ENCODE results near the gene JAML. TPM values are rescaled to one million over a fixed set of nuclear protein-coding genes. Genes with fewer than 3 reads are reported as not detected.
A peak's percentile ranks its signal among the peaks of the same experiment; 100 is the strongest.

Gene JAML
- total and polyA plus RNA-seq, 2 donors (not counting 1 experiment from before 2014, with no cell fraction given): not detected

DNA sequence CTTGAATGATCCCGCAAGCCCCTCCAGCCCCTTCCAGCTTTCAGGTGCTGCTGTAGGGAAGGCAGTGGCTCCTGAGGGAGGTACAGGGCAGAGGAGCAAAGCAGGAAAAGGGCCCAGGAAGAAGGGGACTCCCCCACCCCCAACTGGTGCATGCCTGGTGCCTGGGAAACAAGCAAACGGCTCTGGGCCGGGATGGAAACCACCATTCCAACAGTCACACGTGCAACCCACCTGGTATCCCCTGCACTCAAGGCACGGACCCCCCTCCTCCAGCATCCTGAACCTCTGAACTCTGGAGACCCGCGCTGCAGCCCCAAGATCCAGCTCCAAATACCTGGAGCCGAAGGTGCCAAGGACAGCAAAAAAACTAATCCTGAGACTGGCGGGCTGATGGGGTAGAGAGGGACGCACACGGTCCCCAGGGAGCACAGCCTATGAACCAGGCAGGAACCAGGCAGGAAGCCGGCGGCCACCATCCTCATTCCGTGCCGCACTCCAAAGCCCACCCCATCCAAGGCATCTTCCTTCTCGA is 72.7 kb downstream of the JAML start:
- no peak overlapping the region for H3K27ac ChIP-seq (ENCODE audit: insufficient read depth, low read length)
- TF ChIP-seq EZH2 (IDR thresholded peaks at IDR 0.05; ENCODE audit: low read length, missing control alignments): peak; percentile 67
- TF ChIP-seq, protein P1, sequence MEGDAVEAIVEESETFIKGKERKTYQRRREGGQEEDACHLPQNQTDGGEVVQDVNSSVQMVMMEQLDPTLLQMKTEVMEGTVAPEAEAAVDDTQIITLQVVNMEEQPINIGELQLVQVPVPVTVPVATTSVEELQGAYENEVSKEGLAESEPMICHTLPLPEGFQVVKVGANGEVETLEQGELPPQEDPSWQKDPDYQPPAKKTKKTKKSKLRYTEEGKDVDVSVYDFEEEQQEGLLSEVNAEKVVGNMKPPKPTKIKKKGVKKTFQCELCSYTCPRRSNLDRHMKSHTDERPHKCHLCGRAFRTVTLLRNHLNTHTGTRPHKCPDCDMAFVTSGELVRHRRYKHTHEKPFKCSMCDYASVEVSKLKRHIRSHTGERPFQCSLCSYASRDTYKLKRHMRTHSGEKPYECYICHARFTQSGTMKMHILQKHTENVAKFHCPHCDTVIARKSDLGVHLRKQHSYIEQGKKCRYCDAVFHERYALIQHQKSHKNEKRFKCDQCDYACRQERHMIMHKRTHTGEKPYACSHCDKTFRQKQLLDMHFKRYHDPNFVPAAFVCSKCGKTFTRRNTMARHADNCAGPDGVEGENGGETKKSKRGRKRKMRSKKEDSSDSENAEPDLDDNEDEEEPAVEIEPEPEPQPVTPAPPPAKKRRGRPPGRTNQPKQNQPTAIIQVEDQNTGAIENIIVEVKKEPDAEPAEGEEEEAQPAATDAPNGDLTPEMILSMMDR (conservative IDR thresholded peaks at IDR 0.05 in 1 of 2, IDR thresholded peaks at IDR 0.05 in 1 of 2; ENCODE audit: low read depth in 1 of 2, low read length in 2 of 2): no peak
- H3K27me3 ChIP-seq (ENCODE audit: control insufficient read depth, insufficient read depth, low read length): peaks cover 59% of the 10 kb centered on the region
- H3K36me3 ChIP-seq (ENCODE audit: control insufficient read depth, insufficient read depth, low read length): no peaks in the 10 kb centered on the region
- H3K79me2 ChIP-seq (ENCODE audit: control insufficient read depth, insufficient read depth, low read length): no peaks in the 10 kb centered on the region
- H3K9ac ChIP-seq (ENCODE audit: insufficient read depth, low read length): no peak overlapping the region
- no peaks in the 10 kb centered on the region for H3K4me1 ChIP-seq (ENCODE audit: control insufficient read depth, extremely low read depth, insufficient read depth, low read length)
- no peaks in the 10 kb centered on the region for H4K20me1 ChIP-seq (ENCODE audit: control insufficient read depth, extremely low read depth, insufficient read depth, low read length)
- peak overlapping the region; percentile 75 for H3K4me2 ChIP-seq (ENCODE audit: extremely low read depth, insufficient read depth, low read length)
- H3K4me3 ChIP-seq (replicated peaks in 1 of 4; ENCODE audit: control extremely low read depth in 1 of 4, insufficient read depth in 1 of 4, low read depth in 3 of 4, low read length in 4 of 4): peak overlapping the region; percentile 3 to 57 (median 30)
- no peaks in the 10 kb centered on the region for H3K9me3 ChIP-seq (ENCODE audit: control insufficient read depth, insufficient read depth, low read depth, low read length)
- H2AFZ ChIP-seq (ENCODE audit: low read length): no peak overlapping the region
- no peak for DNase-seq (ENCODE audit: low read depth in 2 of 2)

DNA sequence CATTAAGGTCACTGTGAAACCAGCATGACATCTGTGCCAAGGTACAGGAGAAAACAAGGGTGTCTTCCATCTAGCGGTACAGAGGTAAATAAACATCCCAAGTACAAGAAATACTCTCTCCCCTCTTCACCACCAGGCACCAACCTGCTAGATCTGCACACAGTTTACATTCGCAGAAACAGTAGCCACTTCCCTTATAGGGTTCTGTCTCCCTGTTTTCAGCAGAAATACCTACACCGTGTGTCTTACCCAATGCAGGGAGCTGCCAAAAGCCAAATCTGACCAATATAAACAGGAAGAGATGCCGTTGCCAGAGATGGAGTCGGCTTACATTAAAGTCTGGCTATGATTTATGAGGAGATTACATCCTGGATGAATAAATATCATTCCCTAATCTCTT is 73.4 kb downstream of the JAML start:
- H3K36me3 ChIP-seq (ENCODE audit: control insufficient read depth, insufficient read depth, low read length): no peaks in the 10 kb centered on the region
- no peak for TF ChIP-seq EZH2 (IDR thresholded peaks at IDR 0.05; ENCODE audit: low read length, missing control alignments)
- TF ChIP-seq, protein P1 (conservative IDR thresholded peaks at IDR 0.05 in 1 of 2, IDR thresholded peaks at IDR 0.05 in 1 of 2; ENCODE audit: low read depth in 1 of 2, low read length in 2 of 2): no peak
- no peak overlapping the region for H3K4me3 ChIP-seq (replicated peaks in 1 of 4; ENCODE audit: control extremely low read depth in 1 of 4, insufficient read depth in 1 of 4, low read depth in 3 of 4, low read length in 4 of 4)
- H2AFZ ChIP-seq (ENCODE audit: low read length): no peak overlapping the region
- H3K79me2 ChIP-seq (ENCODE audit: control insufficient read depth, insufficient read depth, low read length): no peaks in the 10 kb centered on the region
- peaks cover 57% of the 10 kb centered on the region for H3K27me3 ChIP-seq (ENCODE audit: control insufficient read depth, insufficient read depth, low read length)
- no peaks in the 10 kb centered on the region for H3K4me1 ChIP-seq (ENCODE audit: control insufficient read depth, extremely low read depth, insufficient read depth, low read length)
- no peaks in the 10 kb centered on the region for H3K9me3 ChIP-seq (ENCODE audit: control insufficient read depth, insufficient read depth, low read depth, low read length)
- no peaks in the 10 kb centered on the region for H4K20me1 ChIP-seq (ENCODE audit: control insufficient read depth, extremely low read depth, insufficient read depth, low read length)
- no peak overlapping the region for H3K4me2 ChIP-seq (ENCODE audit: extremely low read depth, insufficient read depth, low read length)
- peak in 1 of 2 donors; percentile 63 for DNase-seq (ENCODE audit: low read depth in 2 of 2)
- no peak overlapping the region for H3K27ac ChIP-seq (ENCODE audit: insufficient read depth, low read length)
- H3K9ac ChIP-seq (ENCODE audit: insufficient read depth, low read length): no peak overlapping the region

DNA sequence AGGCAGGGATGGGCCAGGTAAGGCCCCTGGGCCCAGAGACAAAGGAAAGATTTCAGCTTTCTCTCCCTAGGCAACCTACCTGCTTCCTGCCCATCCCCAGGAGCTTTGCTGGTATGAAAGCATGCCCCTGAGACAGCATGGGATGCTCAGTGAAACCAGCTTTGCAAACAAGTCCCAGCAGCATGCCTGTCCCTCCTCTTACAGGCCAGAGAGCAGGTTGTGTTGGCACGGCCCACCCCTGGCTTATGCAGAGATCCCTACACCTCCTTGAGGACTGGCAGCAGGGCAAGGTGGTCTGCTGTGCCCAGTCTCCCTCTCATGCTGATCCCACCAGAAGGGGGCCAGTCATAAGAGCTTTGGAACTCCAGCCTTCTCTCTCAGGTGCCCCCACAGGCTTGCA is 75.3 kb downstream of the JAML start:
- Histone ChIP-seq H3K27ac (ENCODE audit: insufficient read depth, low read length) (no peak overlapping the region), H2AFZ (ENCODE audit: low read length) (no peak overlapping the region), H3K9ac (ENCODE audit: insufficient read depth, low read length) (no peak overlapping the region), H3K79me2 (ENCODE audit: control insufficient read depth, insufficient read depth, low read length) (no peaks in the 10 kb centered on the region), H3K4me3 (replicated peaks in 1 of 4; ENCODE audit: control extremely low read depth in 1 of 4, insufficient read depth in 1 of 4, low read depth in 3 of 4, low read length in 4 of 4) (no peak overlapping the region), H3K36me3 (ENCODE audit: control insufficient read depth, insufficient read depth, low read length) (no peaks in the 10 kb centered on the region), H3K27me3 (ENCODE audit: control insufficient read depth, insufficient read depth, low read length) (peaks cover 41% of the 10 kb centered on the region), H4K20me1 (ENCODE audit: control insufficient read depth, extremely low read depth, insufficient read depth, low read length) (no peaks in the 10 kb centered on the region), H3K9me3 (ENCODE audit: control insufficient read depth, insufficient read depth, low read depth, low read length) (no peaks in the 10 kb centered on the region), H3K4me1 (ENCODE audit: control insufficient read depth, extremely low read depth, insufficient read depth, low read length) (no peaks in the 10 kb centered on the region), H3K4me2 (ENCODE audit: extremely low read depth, insufficient read depth, low read length) (no peak overlapping the region)
- no peak for DNase-seq (ENCODE audit: low read depth in 2 of 2)
- no peak for TF ChIP-seq EZH2 (IDR thresholded peaks at IDR 0.05; ENCODE audit: low read length, missing control alignments)
- TF ChIP-seq, protein P1 (conservative IDR thresholded peaks at IDR 0.05 in 1 of 2, IDR thresholded peaks at IDR 0.05 in 1 of 2; ENCODE audit: low read depth in 1 of 2, low read length in 2 of 2): no peak

Data from fibroblast of lung (primary cell).